Measurements from ENCODE around the gene MAGEL2. TPM values are rescaled to one million over a fixed set of nuclear protein-coding genes. Genes with fewer than 3 reads are reported as not detected.

MAGEL2 gene
- total RNA-seq, 2 donors from 2014 or later = 0.82 to 3.1 TPM

- no peaks in the 10 kb centered on the region for H3K4me1 ChIP-seq (replicated peaks)
- peak overlapping the region; percentile 40 to 48 for H3K27ac ChIP-seq
- TF ChIP-seq POLR2A (IDR thresholded peaks at IDR 0.05) = no peak
- no peak for TF ChIP-seq POLR2AphosphoS5 (IDR thresholded peaks at IDR 0.05)
- no peak for TF ChIP-seq CTCF (IDR thresholded peaks at IDR 0.05)
- WGBS = 32% methylated on average over 4 of the region's 4 CpGs
- no peaks in the 10 kb centered on the region for H3K9me3 ChIP-seq
- no peaks in the 10 kb centered on the region for H3K27me3 ChIP-seq (replicated peaks; ENCODE audit: insufficient read depth)
- H3K36me3 ChIP-seq = no peaks in the 10 kb centered on the region
- no peak overlapping the region for H3K4me3 ChIP-seq
- DNase-seq (ENCODE audit: low spot score) = no peak
- intact Hi-C loops (cut with DNase I) = no loop called here
Observed at GRCh38 chr15:23690015-23690414, 42.3 kb upstream of the MAGEL2 start.

GRCh38 chr15:23687143-23687470 is 39.4 kb upstream of the MAGEL2 start, which contains the start of gene NDN:
Gene NDN (minus strand): TSS chr15:23687305. CDS start chr15:23687217, 88 bp downstream.
- H3K9me3 ChIP-seq = no peaks in the 10 kb centered on the region
- WGBS = 29% methylated on average over 38 of the region's 38 CpGs
- intact Hi-C loops (cut with DNase I) = no loop called here
- no peaks in the 10 kb centered on the region for H3K4me1 ChIP-seq (replicated peaks)
- no peaks in the 10 kb centered on the region for H3K36me3 ChIP-seq
- peak within 1 kb of the TSS; percentile 45 to 51 for H3K4me3 ChIP-seq
- H3K27ac ChIP-seq = peak within 1 kb of the TSS in 1 of 2 donors; percentile 26
- TF ChIP-seq CTCF (IDR thresholded peaks at IDR 0.05) = no peak
- TF ChIP-seq POLR2A (IDR thresholded peaks at IDR 0.05) = no peak
- TF ChIP-seq POLR2AphosphoS5 (IDR thresholded peaks at IDR 0.05) = no peak
- H3K27me3 ChIP-seq (replicated peaks; ENCODE audit: insufficient read depth) = no peaks in the 10 kb centered on the region
- peak; percentile 32 for DNase-seq (ENCODE audit: low spot score)

- no peaks in the 10 kb centered on the region for H3K9me3 ChIP-seq
- no peak for DNase-seq (ENCODE audit: low spot score)
- H3K4me1 ChIP-seq (replicated peaks) = no peaks in the 10 kb centered on the region
- intact Hi-C loops (cut with DNase I) = no loop called here
- peak overlapping the region; percentile 45 to 51 for H3K4me3 ChIP-seq
- WGBS = 32% methylated on average over 47 of the region's 57 CpGs
- H3K27me3 ChIP-seq (replicated peaks; ENCODE audit: insufficient read depth) = no peaks in the 10 kb centered on the region
- TF ChIP-seq POLR2AphosphoS5 (IDR thresholded peaks at IDR 0.05) (no peak), POLR2A (IDR thresholded peaks at IDR 0.05) (no peak), CTCF (IDR thresholded peaks at IDR 0.05) (no peak)
- peak overlapping the region in 1 of 2 donors; percentile 26 for H3K27ac ChIP-seq
- H3K36me3 ChIP-seq = no peaks in the 10 kb centered on the region
Observed at GRCh38 chr15:23686466-23687142, 38.9 kb upstream of the MAGEL2 start.

- intact Hi-C loops (cut with DNase I) = no loop called here
- 55% methylated on average over 3 of the region's 3 CpGs for WGBS
- TF ChIP-seq CTCF (IDR thresholded peaks at IDR 0.05) (no peak), POLR2A (IDR thresholded peaks at IDR 0.05) (no peak)
Observed at GRCh38 chr15:23671481-23671880, 23.8 kb upstream of the MAGEL2 start.

GRCh38 chr15:23670970-23671369 is 23.3 kb upstream of the MAGEL2 start:
- Histone ChIP-seq H3K27ac (no peak overlapping the region), H3K4me3 (no peak overlapping the region), H3K9me3 (no peaks in the 10 kb centered on the region), H3K4me1 (replicated peaks) (no peaks in the 10 kb centered on the region), H3K27me3 (replicated peaks; ENCODE audit: insufficient read depth) (no peaks in the 10 kb centered on the region), H3K36me3 (no peaks in the 10 kb centered on the region)
- 70% methylated on average over 1 of the region's 1 CpG for WGBS
- DNase-seq (ENCODE audit: low spot score) = no peak
- no peak for TF ChIP-seq POLR2A (IDR thresholded peaks at IDR 0.05)
- no peak for TF ChIP-seq POLR2AphosphoS5 (IDR thresholded peaks at IDR 0.05)
- intact Hi-C loops (cut with DNase I) = no loop called here

More at GRCh38 chr15:23671481-23671880, 23.8 kb upstream of the MAGEL2 start:
- H3K9me3 ChIP-seq = no peaks in the 10 kb centered on the region
- H3K36me3 ChIP-seq = no peaks in the 10 kb centered on the region
- no peaks in the 10 kb centered on the region for H3K27me3 ChIP-seq (replicated peaks; ENCODE audit: insufficient read depth)
- no peak overlapping the region for H3K4me3 ChIP-seq
- H3K27ac ChIP-seq = no peak overlapping the region
- H3K4me1 ChIP-seq (replicated peaks) = no peaks in the 10 kb centered on the region
- no peak for DNase-seq (ENCODE audit: low spot score)

All from prostate gland (tissue), 2 donors.